ENCODE measurements around the gene WIZ.
"Not testable (repeated sequence)": the region's sequence is repeated elsewhere in the genome, so short reads cannot be mapped to it uniquely, and the experiment has no call there.

The WIZ gene, protein sequence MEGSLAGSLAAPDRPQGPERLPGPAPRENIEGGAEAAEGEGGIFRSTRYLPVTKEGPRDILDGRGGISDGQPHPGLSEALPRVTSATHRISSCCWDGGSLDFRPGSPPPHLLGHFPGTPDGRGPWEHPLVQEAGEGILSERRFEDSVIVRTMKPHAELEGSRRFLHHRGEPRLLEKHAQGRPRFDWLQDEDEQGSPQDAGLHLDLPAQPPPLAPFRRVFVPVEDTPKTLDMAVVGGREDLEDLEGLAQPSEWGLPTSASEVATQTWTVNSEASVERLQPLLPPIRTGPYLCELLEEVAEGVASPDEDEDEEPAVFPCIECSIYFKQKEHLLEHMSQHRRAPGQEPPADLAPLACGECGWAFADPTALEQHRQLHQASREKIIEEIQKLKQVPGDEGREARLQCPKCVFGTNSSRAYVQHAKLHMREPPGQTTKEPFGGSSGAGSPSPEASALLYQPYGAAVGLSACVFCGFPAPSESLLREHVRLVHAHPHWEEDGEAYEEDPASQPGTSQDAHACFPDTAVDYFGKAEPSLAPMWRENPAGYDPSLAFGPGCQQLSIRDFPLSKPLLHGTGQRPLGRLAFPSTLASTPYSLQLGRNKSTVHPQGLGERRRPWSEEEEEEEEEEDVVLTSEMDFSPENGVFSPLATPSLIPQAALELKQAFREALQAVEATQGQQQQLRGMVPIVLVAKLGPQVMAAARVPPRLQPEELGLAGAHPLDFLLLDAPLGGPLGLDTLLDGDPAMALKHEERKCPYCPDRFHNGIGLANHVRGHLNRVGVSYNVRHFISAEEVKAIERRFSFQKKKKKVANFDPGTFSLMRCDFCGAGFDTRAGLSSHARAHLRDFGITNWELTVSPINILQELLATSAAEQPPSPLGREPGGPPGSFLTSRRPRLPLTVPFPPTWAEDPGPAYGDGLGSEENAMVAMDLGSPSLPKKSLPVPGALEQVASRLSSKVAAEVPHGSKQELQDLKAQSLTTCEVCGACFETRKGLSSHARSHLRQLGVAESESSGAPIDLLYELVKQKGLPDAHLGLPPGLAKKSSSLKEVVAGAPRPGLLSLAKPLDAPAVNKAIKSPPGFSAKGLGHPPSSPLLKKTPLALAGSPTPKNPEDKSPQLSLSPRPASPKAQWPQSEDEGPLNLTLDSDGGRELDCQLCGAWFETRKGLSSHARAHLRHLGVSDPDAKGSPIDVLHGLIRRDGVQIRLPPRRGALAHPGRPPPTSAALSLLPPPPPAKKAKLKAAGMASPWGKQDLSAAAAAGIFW (N-terminal part only)

DNA sequence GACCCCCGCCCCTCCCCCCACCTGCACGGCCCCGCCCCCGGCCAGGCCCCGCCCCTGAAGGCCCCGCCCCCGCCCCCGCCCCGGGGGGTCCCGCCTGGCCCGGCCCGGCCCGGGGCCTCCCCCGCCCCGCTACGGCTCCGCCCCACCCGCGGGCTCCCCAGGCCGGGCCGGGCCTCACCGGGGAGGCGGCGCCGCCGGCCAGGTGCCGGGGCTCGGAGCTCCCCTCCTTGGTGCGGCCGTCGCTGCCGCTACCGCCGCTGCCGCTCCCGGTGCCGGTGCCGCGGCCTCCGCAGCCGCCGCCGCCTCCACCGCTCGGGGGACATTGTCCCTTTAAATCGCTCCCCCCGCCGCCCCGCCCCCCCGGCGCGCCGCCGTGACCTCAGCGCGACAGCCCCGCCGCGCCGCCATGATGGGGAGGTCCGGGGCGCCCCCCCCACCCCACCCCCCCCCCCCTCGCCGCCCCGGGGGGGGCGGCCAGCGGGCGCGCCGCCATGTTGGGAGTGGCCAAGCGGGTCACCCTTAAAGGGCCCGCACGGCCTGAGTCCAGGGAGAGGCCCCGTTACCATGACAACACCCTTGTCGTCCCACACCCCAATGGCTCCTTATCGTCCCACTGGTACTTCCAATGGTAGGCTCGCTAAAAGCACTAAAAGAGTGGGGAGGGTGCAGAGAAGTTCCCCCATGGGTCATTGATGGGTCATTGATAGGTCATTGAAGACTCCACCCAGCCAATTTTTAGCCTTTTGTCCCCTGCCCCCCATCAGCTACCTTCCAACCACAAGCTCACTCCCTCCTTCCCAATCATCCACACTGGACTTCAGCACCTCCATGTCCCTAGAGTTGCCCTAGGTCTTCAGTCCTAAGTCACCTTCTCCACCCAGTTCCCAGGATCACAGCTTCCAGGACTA is at the start of gene WIZ:
Gene WIZ (minus strand): TSS at position 337 of the 908 bp plus-strand sequence. CDS start 1,649 bp downstream, outside the sequence.
- Histone ChIP-seq H3K27me3 (ENCODE audit: control insufficient read depth in 2 of 2, insufficient read depth in 2 of 2, low read length in 2 of 2) (peaks cover 3 to 10% of the 10 kb centered on the region in 2 donors), H3K36me3 (ENCODE audit: control insufficient read depth in 2 of 2, insufficient read depth in 2 of 2, low read length in 2 of 2) (peaks cover 0 to 6% of the 10 kb centered on the region in 2 donors), H3K4me1 (ENCODE audit: control insufficient read depth in 2 of 2, insufficient read depth in 2 of 2, low read length in 2 of 2) (peaks cover 12 to 13% of the 10 kb centered on the region in 2 donors), H3K9ac (ENCODE audit: low read depth in 1 of 2, low read length in 2 of 2) (peak within 1 kb of the TSS; percentile 24 to 45), H3K4me3 (ENCODE audit: low read length in 2 of 2) (peak within 1 kb of the TSS; percentile 62 to 68), H3K9me3 (ENCODE audit: control insufficient read depth in 2 of 2, low read length in 2 of 2) (no peaks in the 10 kb centered on the region), H3K27ac (ENCODE audit: low read depth in 2 of 2, low read length in 2 of 2) (peak within 1 kb of the TSS in 1 of 2 donors; percentile 2)

DNA sequence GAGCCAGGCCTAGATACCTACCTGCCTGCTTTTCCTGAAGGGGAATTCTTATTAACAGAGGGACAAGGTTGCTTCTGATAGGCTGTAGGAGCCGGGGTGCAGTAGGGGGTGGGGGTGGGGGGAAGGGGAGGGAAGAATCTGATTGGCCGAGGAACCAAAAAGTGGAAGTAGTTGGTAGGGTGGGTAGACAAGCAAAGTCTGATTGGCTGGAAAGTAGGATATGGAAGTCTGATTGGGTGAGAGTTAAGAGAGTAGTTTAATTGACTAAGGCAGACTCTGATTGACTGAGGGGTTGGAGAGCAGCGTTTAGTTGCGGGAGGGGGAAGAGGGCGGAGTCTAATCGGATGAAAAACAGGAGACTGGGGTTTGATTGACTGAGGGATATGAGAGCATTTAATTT is 49.2 kb upstream of the WIZ start:
- H3K9me3 ChIP-seq (ENCODE audit: control insufficient read depth in 2 of 2, low read length in 2 of 2) = no peaks in the 10 kb centered on the region
- no peak overlapping the region for H3K9ac ChIP-seq (ENCODE audit: low read depth in 1 of 2, low read length in 2 of 2)
- no peak overlapping the region for H3K4me3 ChIP-seq (ENCODE audit: low read length in 2 of 2)
- no peak overlapping the region for H3K27ac ChIP-seq (ENCODE audit: low read depth in 2 of 2, low read length in 2 of 2)
- no peaks in the 10 kb centered on the region for H3K4me1 ChIP-seq (ENCODE audit: control insufficient read depth in 2 of 2, insufficient read depth in 2 of 2, low read length in 2 of 2)
- H3K27me3 ChIP-seq (ENCODE audit: control insufficient read depth in 2 of 2, insufficient read depth in 2 of 2, low read length in 2 of 2) = peaks cover 0 to 2% of the 10 kb centered on the region in 2 donors
- H3K36me3 ChIP-seq (ENCODE audit: control insufficient read depth in 2 of 2, insufficient read depth in 2 of 2, low read length in 2 of 2) = no peaks in the 10 kb centered on the region

DNA sequence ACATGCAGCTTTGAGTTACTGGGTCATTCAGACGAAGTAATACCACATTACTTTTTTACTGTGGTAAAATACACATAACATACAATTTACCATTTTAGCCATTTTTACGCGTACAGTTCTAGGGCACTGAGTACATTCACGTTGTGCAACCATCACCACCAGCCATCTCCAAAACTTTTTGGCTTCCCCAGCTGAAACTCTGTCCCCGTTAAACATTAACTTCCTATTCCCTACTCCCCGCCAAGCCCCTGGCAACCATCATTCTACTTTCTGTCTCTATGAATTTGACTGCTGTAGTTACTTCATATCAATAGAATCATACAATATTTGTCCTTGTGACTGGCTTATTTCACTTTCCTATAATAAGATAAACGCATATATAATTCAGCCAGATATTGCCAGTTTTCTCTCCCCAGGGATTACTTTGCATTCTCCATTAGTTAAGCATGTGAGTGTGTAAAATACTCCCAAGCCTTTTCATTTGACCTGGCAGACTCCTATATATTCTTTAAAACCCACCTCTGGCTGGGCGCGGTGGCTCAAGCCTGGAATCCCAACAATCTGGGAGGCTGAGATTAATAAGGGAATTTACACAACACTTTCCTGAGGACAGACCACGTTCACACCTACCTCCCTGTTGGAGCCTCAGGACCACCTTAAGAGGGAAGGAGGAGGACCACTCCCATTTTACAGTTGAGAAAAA is 48.6 kb upstream of the WIZ start:
- H3K27ac ChIP-seq (ENCODE audit: low read depth in 2 of 2, low read length in 2 of 2) = no peak overlapping the region
- peaks cover 0 to 2% of the 10 kb centered on the region in 2 donors for H3K27me3 ChIP-seq (ENCODE audit: control insufficient read depth in 2 of 2, insufficient read depth in 2 of 2, low read length in 2 of 2)
- no peaks in the 10 kb centered on the region for H3K4me1 ChIP-seq (ENCODE audit: control insufficient read depth in 2 of 2, insufficient read depth in 2 of 2, low read length in 2 of 2)
- no peaks in the 10 kb centered on the region for H3K9me3 ChIP-seq (ENCODE audit: control insufficient read depth in 2 of 2, low read length in 2 of 2)
- no peak overlapping the region for H3K4me3 ChIP-seq (ENCODE audit: low read length in 2 of 2)
- no peak overlapping the region for H3K9ac ChIP-seq (ENCODE audit: low read depth in 1 of 2, low read length in 2 of 2)
- no peaks in the 10 kb centered on the region for H3K36me3 ChIP-seq (ENCODE audit: control insufficient read depth in 2 of 2, insufficient read depth in 2 of 2, low read length in 2 of 2)

DNA sequence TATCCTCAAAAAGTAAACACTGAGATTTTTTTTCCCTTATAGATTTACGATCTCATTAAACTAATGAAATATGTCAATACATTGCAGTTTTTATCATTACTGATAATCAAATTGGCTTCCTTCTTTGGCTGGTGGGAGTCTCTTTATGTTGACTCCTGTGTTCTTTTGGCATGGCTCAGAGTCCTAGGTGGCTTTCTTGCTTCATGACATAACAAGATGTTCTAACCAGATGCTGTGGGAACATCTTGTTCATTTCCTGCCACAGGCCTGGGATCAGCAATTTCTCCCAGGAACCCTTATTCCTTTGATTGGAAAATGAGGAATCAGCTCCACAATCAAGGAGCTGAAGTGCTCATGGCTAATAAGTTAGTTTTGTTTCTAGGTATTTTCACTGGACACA is 45.4 kb upstream of the WIZ start:
- no peaks in the 10 kb centered on the region for H3K9me3 ChIP-seq (ENCODE audit: control insufficient read depth in 2 of 2, low read length in 2 of 2)
- H3K36me3 ChIP-seq (ENCODE audit: control insufficient read depth in 2 of 2, insufficient read depth in 2 of 2, low read length in 2 of 2) = no peaks in the 10 kb centered on the region
- H3K9ac ChIP-seq (ENCODE audit: low read depth in 1 of 2, low read length in 2 of 2) = no peak overlapping the region
- H3K27me3 ChIP-seq (ENCODE audit: control insufficient read depth in 2 of 2, insufficient read depth in 2 of 2, low read length in 2 of 2) = no peaks in the 10 kb centered on the region
- no peak overlapping the region for H3K27ac ChIP-seq (ENCODE audit: low read depth in 2 of 2, low read length in 2 of 2)
- no peak overlapping the region for H3K4me3 ChIP-seq (ENCODE audit: low read length in 2 of 2)
- H3K4me1 ChIP-seq (ENCODE audit: control insufficient read depth in 2 of 2, insufficient read depth in 2 of 2, low read length in 2 of 2) = no peaks in the 10 kb centered on the region

DNA sequence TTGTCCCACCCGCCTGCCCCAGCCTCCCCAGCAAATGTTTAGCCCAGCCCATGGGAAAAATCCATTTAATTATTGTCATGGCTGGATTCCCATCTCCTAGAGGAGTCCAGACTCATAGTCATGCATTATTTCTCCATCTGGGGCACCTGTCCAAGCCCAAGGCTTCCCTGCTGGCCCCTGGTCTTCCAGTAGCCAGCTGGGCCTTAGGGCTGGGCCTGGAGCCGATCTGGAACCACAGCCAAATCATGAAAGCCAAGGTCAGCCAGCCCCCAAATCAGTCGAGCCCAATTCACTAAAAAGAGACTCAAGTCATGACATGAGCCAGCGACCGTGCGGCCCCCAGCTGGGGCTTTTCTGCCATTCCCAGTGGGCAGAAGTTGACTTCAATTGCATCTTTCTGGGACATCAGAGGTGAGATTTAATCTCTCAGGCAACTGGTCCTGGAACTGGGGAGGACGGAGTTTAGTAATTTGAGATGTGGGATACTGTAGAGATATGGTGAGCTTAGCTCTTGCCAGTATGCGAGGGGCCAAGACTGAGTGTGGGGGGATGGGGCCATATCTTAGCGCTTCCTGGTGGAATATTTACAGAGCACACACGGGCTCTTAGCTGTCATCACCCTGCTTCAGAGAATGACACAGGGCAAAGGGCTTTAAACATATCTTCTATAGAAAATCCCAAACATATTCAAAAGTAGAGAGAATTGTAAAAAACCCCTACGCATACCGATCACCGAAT is 38.9 kb upstream of the WIZ start:
- H3K27me3 ChIP-seq (ENCODE audit: control insufficient read depth in 2 of 2, insufficient read depth in 2 of 2, low read length in 2 of 2) = no peaks in the 10 kb centered on the region

DNA sequence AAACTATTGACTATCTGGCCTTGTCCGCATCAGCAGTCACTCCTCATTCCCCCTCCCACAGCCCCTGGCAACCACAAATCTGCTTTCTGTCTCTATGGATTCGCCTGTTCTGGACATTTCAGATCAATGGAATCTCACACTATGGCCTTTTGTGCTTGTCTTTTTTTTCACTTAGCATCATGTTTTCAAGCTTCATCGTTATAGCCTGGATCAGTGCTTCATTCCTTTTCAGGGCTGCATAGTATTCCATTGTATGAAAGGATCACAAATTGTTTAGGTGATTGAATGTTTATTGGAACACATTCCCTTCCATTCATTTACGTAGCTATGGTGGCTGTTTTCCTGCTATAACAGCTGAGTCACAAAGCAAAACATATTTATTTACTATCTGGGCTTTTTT is 37.3 kb upstream of the WIZ start:
- Histone ChIP-seq H3K27ac (ENCODE audit: low read depth in 2 of 2, low read length in 2 of 2) (no peak overlapping the region), H3K9ac (ENCODE audit: low read depth in 1 of 2, low read length in 2 of 2) (no peak overlapping the region), H3K27me3 (ENCODE audit: control insufficient read depth in 2 of 2, insufficient read depth in 2 of 2, low read length in 2 of 2) (no peaks in the 10 kb centered on the region), H3K4me3 (ENCODE audit: low read length in 2 of 2) (no peak overlapping the region), H3K9me3 (ENCODE audit: control insufficient read depth in 2 of 2, low read length in 2 of 2) (no peaks in the 10 kb centered on the region), H3K4me1 (ENCODE audit: control insufficient read depth in 2 of 2, insufficient read depth in 2 of 2, low read length in 2 of 2) (no peaks in the 10 kb centered on the region), H3K36me3 (ENCODE audit: control insufficient read depth in 2 of 2, insufficient read depth in 2 of 2, low read length in 2 of 2) (no peaks in the 10 kb centered on the region)

More for the DNA sequence above, 38.9 kb upstream of the WIZ start:
- H3K4me1 ChIP-seq (ENCODE audit: control insufficient read depth in 2 of 2, insufficient read depth in 2 of 2, low read length in 2 of 2) = no peaks in the 10 kb centered on the region
- H3K4me3 ChIP-seq (ENCODE audit: low read length in 2 of 2) = no peak overlapping the region
- no peaks in the 10 kb centered on the region for H3K36me3 ChIP-seq (ENCODE audit: control insufficient read depth in 2 of 2, insufficient read depth in 2 of 2, low read length in 2 of 2)
- H3K9me3 ChIP-seq (ENCODE audit: control insufficient read depth in 2 of 2, low read length in 2 of 2) = no peaks in the 10 kb centered on the region
- no peak overlapping the region for H3K9ac ChIP-seq (ENCODE audit: low read depth in 1 of 2, low read length in 2 of 2)
- no peak overlapping the region for H3K27ac ChIP-seq (ENCODE audit: low read depth in 2 of 2, low read length in 2 of 2)

DNA sequence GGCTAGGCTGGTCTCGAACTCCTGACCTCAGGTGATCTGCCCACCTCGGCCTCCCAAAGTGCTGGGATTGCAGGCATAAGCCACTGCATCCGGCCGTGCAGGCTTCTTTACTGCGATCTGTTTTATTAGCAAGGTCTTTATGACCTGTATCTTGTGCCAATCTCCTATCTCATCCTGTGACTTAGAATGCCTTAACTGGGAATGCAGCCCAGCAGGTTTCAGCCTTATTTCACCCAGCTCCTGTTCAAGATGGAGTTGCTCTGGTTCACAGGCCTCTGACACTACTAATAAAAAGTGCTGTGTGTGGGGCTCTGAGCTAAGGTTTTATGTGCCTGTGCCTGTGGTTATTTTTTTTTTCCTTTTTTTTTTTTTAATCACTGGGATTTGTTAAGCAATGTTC is 36.0 kb upstream of the WIZ start:
- not testable (repeated sequence) for H3K4me3 ChIP-seq (ENCODE audit: low read length in 2 of 2); H3K4me1 ChIP-seq (ENCODE audit: control insufficient read depth in 2 of 2, insufficient read depth in 2 of 2, low read length in 2 of 2); H3K27me3 ChIP-seq (ENCODE audit: control insufficient read depth in 2 of 2, insufficient read depth in 2 of 2, low read length in 2 of 2); H3K27ac ChIP-seq (ENCODE audit: low read depth in 2 of 2, low read length in 2 of 2); H3K9ac ChIP-seq (ENCODE audit: low read depth in 1 of 2, low read length in 2 of 2); H3K9me3 ChIP-seq (ENCODE audit: control insufficient read depth in 2 of 2, low read length in 2 of 2); H3K36me3 ChIP-seq (ENCODE audit: control insufficient read depth in 2 of 2, insufficient read depth in 2 of 2, low read length in 2 of 2)

DNA sequence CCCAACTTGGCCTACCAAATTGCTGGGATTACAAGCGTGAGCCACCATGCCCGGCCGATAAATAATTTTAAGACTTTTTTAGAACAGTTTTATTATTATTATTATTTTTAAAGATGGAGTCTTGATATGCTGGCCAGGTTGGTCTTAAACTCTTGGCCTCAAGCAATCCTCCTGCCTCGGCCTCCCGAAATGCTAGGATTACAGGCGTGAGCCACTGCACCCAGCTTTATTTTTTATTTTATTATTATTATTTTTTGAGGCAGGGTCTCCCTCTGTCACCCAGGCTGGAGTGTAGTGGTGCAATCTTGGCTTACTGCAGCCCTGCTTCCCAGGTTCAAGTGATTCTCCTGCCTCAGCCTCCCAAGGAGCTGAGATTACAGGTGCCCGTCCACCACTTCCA is 31.2 kb upstream of the WIZ start:
- H3K4me1 ChIP-seq (ENCODE audit: control insufficient read depth in 2 of 2, insufficient read depth in 2 of 2, low read length in 2 of 2); H3K27me3 ChIP-seq (ENCODE audit: control insufficient read depth in 2 of 2, insufficient read depth in 2 of 2, low read length in 2 of 2); H3K36me3 ChIP-seq (ENCODE audit: control insufficient read depth in 2 of 2, insufficient read depth in 2 of 2, low read length in 2 of 2); H3K9ac ChIP-seq (ENCODE audit: low read depth in 1 of 2, low read length in 2 of 2); H3K27ac ChIP-seq (ENCODE audit: low read depth in 2 of 2, low read length in 2 of 2); H3K9me3 ChIP-seq (ENCODE audit: control insufficient read depth in 2 of 2, low read length in 2 of 2); H3K4me3 ChIP-seq (ENCODE audit: low read length in 2 of 2): not testable (repeated sequence)
